ENCODE results near the gene YTHDF1. TPM values are rescaled to one million over a fixed set of nuclear protein-coding genes. Genes with fewer than 3 reads are reported as not detected.

Gene YTHDF1
- polyA plus RNA-seq, 1 donor from 2014 or later = 36.9 TPM

- no peak overlapping the region for H3K4me2 ChIP-seq (ENCODE audit: low read length)
- peaks cover 9% of the 10 kb centered on the region for H3F3A ChIP-seq (ENCODE audit: insufficient read depth, low read length, poor library complexity, severe bottlenecking)
- H3K9me3 ChIP-seq (ENCODE audit: low read length) = no peaks in the 10 kb centered on the region
- TF ChIP-seq TAF1 (IDR thresholded peaks at IDR 0.05; ENCODE audit: low read depth) (no peak), RAD21 (conservative IDR thresholded peaks at IDR 0.05) (no peak), EP300 (conservative IDR thresholded peaks at IDR 0.05; ENCODE audit: poor library complexity, severe bottlenecking) (no peak), EZH2 (IDR thresholded peaks at IDR 0.05; ENCODE audit: borderline replicate concordance, insufficient read depth, low read length, poor library complexity, severe bottlenecking) (no peak), POLR2AphosphoS5 (IDR thresholded peaks at IDR 0.05) (no peak), SMC3 (conservative IDR thresholded peaks at IDR 0.05; ENCODE audit: poor library complexity) (no peak), MXI1 (conservative IDR thresholded peaks at IDR 0.05; ENCODE audit: poor library complexity, severe bottlenecking) (no peak)
- TF ChIP-seq, protein P1, sequence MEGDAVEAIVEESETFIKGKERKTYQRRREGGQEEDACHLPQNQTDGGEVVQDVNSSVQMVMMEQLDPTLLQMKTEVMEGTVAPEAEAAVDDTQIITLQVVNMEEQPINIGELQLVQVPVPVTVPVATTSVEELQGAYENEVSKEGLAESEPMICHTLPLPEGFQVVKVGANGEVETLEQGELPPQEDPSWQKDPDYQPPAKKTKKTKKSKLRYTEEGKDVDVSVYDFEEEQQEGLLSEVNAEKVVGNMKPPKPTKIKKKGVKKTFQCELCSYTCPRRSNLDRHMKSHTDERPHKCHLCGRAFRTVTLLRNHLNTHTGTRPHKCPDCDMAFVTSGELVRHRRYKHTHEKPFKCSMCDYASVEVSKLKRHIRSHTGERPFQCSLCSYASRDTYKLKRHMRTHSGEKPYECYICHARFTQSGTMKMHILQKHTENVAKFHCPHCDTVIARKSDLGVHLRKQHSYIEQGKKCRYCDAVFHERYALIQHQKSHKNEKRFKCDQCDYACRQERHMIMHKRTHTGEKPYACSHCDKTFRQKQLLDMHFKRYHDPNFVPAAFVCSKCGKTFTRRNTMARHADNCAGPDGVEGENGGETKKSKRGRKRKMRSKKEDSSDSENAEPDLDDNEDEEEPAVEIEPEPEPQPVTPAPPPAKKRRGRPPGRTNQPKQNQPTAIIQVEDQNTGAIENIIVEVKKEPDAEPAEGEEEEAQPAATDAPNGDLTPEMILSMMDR (IDR thresholded peaks at IDR 0.05; ENCODE audit: poor library complexity, severe bottlenecking) = no peak
- TF ChIP-seq, protein P2, sequence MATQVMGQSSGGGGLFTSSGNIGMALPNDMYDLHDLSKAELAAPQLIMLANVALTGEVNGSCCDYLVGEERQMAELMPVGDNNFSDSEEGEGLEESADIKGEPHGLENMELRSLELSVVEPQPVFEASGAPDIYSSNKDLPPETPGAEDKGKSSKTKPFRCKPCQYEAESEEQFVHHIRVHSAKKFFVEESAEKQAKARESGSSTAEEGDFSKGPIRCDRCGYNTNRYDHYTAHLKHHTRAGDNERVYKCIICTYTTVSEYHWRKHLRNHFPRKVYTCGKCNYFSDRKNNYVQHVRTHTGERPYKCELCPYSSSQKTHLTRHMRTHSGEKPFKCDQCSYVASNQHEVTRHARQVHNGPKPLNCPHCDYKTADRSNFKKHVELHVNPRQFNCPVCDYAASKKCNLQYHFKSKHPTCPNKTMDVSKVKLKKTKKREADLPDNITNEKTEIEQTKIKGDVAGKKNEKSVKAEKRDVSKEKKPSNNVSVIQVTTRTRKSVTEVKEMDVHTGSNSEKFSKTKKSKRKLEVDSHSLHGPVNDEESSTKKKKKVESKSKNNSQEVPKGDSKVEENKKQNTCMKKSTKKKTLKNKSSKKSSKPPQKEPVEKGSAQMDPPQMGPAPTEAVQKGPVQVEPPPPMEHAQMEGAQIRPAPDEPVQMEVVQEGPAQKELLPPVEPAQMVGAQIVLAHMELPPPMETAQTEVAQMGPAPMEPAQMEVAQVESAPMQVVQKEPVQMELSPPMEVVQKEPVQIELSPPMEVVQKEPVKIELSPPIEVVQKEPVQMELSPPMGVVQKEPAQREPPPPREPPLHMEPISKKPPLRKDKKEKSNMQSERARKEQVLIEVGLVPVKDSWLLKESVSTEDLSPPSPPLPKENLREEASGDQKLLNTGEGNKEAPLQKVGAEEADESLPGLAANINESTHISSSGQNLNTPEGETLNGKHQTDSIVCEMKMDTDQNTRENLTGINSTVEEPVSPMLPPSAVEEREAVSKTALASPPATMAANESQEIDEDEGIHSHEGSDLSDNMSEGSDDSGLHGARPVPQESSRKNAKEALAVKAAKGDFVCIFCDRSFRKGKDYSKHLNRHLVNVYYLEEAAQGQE (IDR thresholded peaks at IDR 0.05; ENCODE audit: borderline replicate concordance) = no peak
- H4K20me1 ChIP-seq (ENCODE audit: insufficient read depth) = no peaks in the 10 kb centered on the region
- H2AFZ ChIP-seq (ENCODE audit: low read depth, low read length) = no peak overlapping the region
- peaks cover 16% of the 10 kb centered on the region for H3K27me3 ChIP-seq (ENCODE audit: insufficient read depth, low read depth, low read length)
- H3K36me3 ChIP-seq (ENCODE audit: insufficient read depth, low read length) = no peaks in the 10 kb centered on the region
- peak overlapping the region; percentile 23 for H3K9ac ChIP-seq (ENCODE audit: low read length)
- no peak overlapping the region for H3K4me3 ChIP-seq (ENCODE audit: low read length)
- H3K27ac ChIP-seq (ENCODE audit: low read length) = no peak overlapping the region
- no peaks in the 10 kb centered on the region for H3K9me2 ChIP-seq (ENCODE audit: insufficient read depth, low read length)
- H3K79me2 ChIP-seq (replicated peaks; ENCODE audit: insufficient read depth, low read length) = peaks cover 11% of the 10 kb centered on the region
Measured at GRCh38 chr20:63173552-63174191, 42.3 kb downstream of the YTHDF1 start.

DNA sequence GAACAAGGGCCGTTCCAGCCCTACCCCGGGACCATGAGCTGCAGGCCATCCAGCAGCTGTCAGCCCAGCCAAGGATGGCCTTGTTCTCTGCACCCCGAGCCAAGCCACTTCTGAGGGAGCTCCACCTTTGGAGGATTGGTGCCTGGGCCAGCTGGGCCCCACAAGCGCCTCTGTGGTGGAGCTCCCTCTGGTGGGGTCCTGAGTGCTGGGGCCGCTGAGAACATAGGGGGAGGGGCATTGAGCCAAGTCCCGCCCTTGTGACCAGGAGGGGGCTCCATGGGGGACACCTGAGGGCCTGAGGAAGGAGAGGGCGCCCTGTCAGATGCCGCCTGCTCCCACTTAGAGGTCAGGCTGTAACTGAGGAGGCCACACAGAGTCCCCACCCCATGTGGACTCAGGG is 43.2 kb downstream of the YTHDF1 start:
- TF ChIP-seq, protein P1 (IDR thresholded peaks at IDR 0.05; ENCODE audit: poor library complexity, severe bottlenecking) = peak; percentile 26
- TF ChIP-seq EP300 (conservative IDR thresholded peaks at IDR 0.05; ENCODE audit: poor library complexity, severe bottlenecking) = no peak
- peaks cover 3% of the 10 kb centered on the region for H3K79me2 ChIP-seq (replicated peaks; ENCODE audit: insufficient read depth, low read length)
- no peaks in the 10 kb centered on the region for H3K9me2 ChIP-seq (ENCODE audit: insufficient read depth, low read length)
- no peak overlapping the region for H2AFZ ChIP-seq (ENCODE audit: low read depth, low read length)
- H3K27me3 ChIP-seq (ENCODE audit: insufficient read depth, low read depth, low read length) = peaks cover 16% of the 10 kb centered on the region
- H3K4me2 ChIP-seq (ENCODE audit: low read length) = no peak overlapping the region
- no peak overlapping the region for H3K27ac ChIP-seq (ENCODE audit: low read length)
- no peaks in the 10 kb centered on the region for H3K36me3 ChIP-seq (ENCODE audit: insufficient read depth, low read length)
- H3F3A ChIP-seq (ENCODE audit: insufficient read depth, low read length, poor library complexity, severe bottlenecking) = peaks cover 9% of the 10 kb centered on the region
- H3K9me3 ChIP-seq (ENCODE audit: low read length) = no peaks in the 10 kb centered on the region
- no peaks in the 10 kb centered on the region for H4K20me1 ChIP-seq (ENCODE audit: insufficient read depth)
- no peak overlapping the region for H3K9ac ChIP-seq (ENCODE audit: low read length)
- H3K4me3 ChIP-seq (ENCODE audit: low read length) = no peak overlapping the region

Data from neural cell (in vitro differentiated cells).